ENCODE results near the gene VDAC1.
A peak's percentile ranks its signal among the peaks of the same experiment; 100 is the strongest.
"Not testable (repeated sequence)": the region's sequence is repeated elsewhere in the genome, so short reads cannot be mapped to it uniquely, and the experiment has no call there.

VDAC1 gene

GRCh38 chr5:133995341-133995740, 9.4 kb downstream of the VDAC1 start:
- DNase-seq (ENCODE audit: low spot score) = no peak

- no peak for DNase-seq (ENCODE audit: low spot score)
Observed at GRCh38 chr5:133994990-133995333, 9.8 kb downstream of the VDAC1 start.

GRCh38 chr5:133994297-133994989, 10.3 kb downstream of the VDAC1 start:
- DNase-seq (ENCODE audit: low spot score) = no peak

GRCh38 chr5:133993185-133993936, 11.4 kb downstream of the VDAC1 start:
- no peak for DNase-seq (ENCODE audit: low spot score)

- DNase-seq (ENCODE audit: low spot score) = no peak
Observed at GRCh38 chr5:133992429-133993155, 12.2 kb downstream of the VDAC1 start.

GRCh38 chr5:133991171-133991910, 13.4 kb downstream of the VDAC1 start:
- no peak for DNase-seq (ENCODE audit: low spot score)

- DNase-seq (ENCODE audit: low spot score) = no peak
Observed at GRCh38 chr5:133990396-133990795, 14.4 kb downstream of the VDAC1 start.

GRCh38 chr5:133985540-133986180, 19.1 kb downstream of the VDAC1 start:
- no peak for DNase-seq (ENCODE audit: low spot score)

- DNase-seq (ENCODE audit: low spot score) = no peak
Observed at GRCh38 chr5:133983674-133984073, 21.1 kb downstream of the VDAC1 start.

- DNase-seq (ENCODE audit: low spot score) = no peak
Observed at GRCh38 chr5:133981714-133982113, 23.1 kb downstream of the VDAC1 start.

- DNase-seq (ENCODE audit: low spot score) = no peak
Observed at GRCh38 chr5:133980652-133981051, 24.1 kb downstream of the VDAC1 start.

- no peak for DNase-seq (ENCODE audit: low spot score)
Observed at GRCh38 chr5:133978943-133979342, 25.8 kb downstream of the VDAC1 start.

GRCh38 chr5:133977858-133978257, 26.9 kb downstream of the VDAC1 start:
- DNase-seq (ENCODE audit: low spot score) = no peak

GRCh38 chr5:133977161-133977787, 27.5 kb downstream of the VDAC1 start:
- DNase-seq (ENCODE audit: low spot score) = no peak

- DNase-seq (ENCODE audit: low spot score) = not testable (repeated sequence)
Observed at GRCh38 chr5:133975546-133975945, 29.2 kb downstream of the VDAC1 start.

GRCh38 chr5:133974142-133974541, 30.6 kb downstream of the VDAC1 start:
- no peak for DNase-seq (ENCODE audit: low spot score)

GRCh38 chr5:133970325-133970909, 34.4 kb downstream of the VDAC1 start:
- DNase-seq (ENCODE audit: low spot score) = no peak

- no peak for DNase-seq (ENCODE audit: low spot score)
Observed at GRCh38 chr5:133969654-133970324, 35.0 kb downstream of the VDAC1 start.

- DNase-seq (ENCODE audit: low spot score) = peak; percentile 67
Observed at GRCh38 chr5:133968204-133968980, 36.4 kb downstream of the VDAC1 start, which contains the start of gene C5orf15. Gene C5orf15 (minus strand): TSS chr5:133968625. CDS start chr5:133968584, 41 bp downstream.
